Neural cell (in vitro differentiated cells): Measurements from ENCODE around the gene ZBTB7C.

ENCODE experiments used
- EP300 ChIP-seq: fragments of 450-650 bp; conservative IDR thresholded peaks from 2 replicates; pipeline ENCODE4 v1.6.1; 2014; ENCODE audit warnings: antibody characterized with exemption, mild to moderate bottlenecking, moderate library complexity; ENCODE audit not compliant: poor library complexity, severe bottlenecking
- MXI1 ChIP-seq: fragments of 450-650 bp; conservative IDR thresholded peaks from 2 replicates; pipeline ENCODE4 v1.6.1; 2014; ENCODE audit warnings: antibody characterized with exemption, mild to moderate bottlenecking; ENCODE audit not compliant: poor library complexity, severe bottlenecking
- POLR2AphosphoS5 ChIP-seq: IDR thresholded peaks from 2 replicates; pipeline ENCODE4 v1.6.1; 2012
- SMC3 ChIP-seq: fragments of 450-650 bp; conservative IDR thresholded peaks from 2 replicates; pipeline ENCODE4 v1.6.1; 2014; ENCODE audit warnings: antibody characterized with exemption, mild to moderate bottlenecking, moderate library complexity; ENCODE audit not compliant: poor library complexity
- TF ChIP-seq, protein P1 (sequence below): fragments of 450-650 bp; IDR thresholded peaks from 2 replicates; pipeline ENCODE4 v1.5.1; 2014; ENCODE audit warnings: antibody characterized with exemption, mild to moderate bottlenecking, moderate library complexity; ENCODE audit not compliant: poor library complexity, severe bottlenecking
- TF ChIP-seq, protein P2 (sequence below): IDR thresholded peaks from 2 replicates; pipeline ENCODE4 v1.6.1; 2012; ENCODE audit warnings: borderline replicate concordance

DNA sequence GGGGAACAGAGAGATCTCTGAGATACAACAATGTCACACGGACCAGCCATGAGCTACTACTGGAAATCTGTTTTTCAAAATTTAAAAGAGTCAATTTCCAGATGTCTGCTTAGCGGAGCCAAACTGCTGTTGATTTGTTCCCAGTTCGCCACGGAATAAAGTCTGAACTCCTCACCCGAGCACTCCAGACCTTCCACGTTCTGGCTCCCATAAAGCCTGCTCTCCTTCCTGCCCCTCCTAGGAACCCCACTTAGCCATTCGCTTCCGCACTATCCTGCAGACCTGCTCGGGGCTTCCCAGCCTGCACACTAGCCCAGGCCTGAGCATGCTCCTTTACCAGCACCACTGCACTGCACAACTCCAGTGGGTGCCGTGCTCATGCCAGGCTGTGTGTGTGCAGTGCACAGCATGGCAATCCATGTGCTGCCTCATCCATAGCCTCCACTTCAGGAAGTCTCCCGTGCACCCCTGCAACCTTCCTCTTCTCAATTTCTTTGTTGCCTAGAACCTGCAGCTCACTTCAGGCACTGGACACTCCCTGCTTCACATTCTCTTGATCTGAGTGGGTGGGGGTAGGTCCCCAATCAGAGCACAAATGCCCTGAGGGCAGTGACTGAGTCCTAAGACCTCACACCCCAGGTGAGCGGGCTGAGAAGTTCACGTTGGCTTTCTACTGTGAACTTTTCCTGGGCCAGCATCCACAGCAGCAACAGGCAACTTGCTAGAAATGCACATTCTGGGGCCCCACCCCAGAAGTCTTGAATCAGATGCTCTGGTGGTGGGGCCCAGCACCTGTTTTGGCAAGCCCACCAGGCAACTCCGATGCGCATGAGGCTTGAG lies 53.7 kb downstream of the ZBTB7C start:
- TF ChIP-seq, protein P1, sequence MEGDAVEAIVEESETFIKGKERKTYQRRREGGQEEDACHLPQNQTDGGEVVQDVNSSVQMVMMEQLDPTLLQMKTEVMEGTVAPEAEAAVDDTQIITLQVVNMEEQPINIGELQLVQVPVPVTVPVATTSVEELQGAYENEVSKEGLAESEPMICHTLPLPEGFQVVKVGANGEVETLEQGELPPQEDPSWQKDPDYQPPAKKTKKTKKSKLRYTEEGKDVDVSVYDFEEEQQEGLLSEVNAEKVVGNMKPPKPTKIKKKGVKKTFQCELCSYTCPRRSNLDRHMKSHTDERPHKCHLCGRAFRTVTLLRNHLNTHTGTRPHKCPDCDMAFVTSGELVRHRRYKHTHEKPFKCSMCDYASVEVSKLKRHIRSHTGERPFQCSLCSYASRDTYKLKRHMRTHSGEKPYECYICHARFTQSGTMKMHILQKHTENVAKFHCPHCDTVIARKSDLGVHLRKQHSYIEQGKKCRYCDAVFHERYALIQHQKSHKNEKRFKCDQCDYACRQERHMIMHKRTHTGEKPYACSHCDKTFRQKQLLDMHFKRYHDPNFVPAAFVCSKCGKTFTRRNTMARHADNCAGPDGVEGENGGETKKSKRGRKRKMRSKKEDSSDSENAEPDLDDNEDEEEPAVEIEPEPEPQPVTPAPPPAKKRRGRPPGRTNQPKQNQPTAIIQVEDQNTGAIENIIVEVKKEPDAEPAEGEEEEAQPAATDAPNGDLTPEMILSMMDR, result no peak
- TF ChIP-seq EP300, result no peak
- TF ChIP-seq, protein P2, sequence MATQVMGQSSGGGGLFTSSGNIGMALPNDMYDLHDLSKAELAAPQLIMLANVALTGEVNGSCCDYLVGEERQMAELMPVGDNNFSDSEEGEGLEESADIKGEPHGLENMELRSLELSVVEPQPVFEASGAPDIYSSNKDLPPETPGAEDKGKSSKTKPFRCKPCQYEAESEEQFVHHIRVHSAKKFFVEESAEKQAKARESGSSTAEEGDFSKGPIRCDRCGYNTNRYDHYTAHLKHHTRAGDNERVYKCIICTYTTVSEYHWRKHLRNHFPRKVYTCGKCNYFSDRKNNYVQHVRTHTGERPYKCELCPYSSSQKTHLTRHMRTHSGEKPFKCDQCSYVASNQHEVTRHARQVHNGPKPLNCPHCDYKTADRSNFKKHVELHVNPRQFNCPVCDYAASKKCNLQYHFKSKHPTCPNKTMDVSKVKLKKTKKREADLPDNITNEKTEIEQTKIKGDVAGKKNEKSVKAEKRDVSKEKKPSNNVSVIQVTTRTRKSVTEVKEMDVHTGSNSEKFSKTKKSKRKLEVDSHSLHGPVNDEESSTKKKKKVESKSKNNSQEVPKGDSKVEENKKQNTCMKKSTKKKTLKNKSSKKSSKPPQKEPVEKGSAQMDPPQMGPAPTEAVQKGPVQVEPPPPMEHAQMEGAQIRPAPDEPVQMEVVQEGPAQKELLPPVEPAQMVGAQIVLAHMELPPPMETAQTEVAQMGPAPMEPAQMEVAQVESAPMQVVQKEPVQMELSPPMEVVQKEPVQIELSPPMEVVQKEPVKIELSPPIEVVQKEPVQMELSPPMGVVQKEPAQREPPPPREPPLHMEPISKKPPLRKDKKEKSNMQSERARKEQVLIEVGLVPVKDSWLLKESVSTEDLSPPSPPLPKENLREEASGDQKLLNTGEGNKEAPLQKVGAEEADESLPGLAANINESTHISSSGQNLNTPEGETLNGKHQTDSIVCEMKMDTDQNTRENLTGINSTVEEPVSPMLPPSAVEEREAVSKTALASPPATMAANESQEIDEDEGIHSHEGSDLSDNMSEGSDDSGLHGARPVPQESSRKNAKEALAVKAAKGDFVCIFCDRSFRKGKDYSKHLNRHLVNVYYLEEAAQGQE, result no peak
- TF ChIP-seq POLR2AphosphoS5, result no peak
- no peak for TF ChIP-seq MXI1
- no peak for TF ChIP-seq SMC3
